WTC11 (cell line): ENCODE results near the gene NUP210. TPM values are rescaled to one million over a fixed set of nuclear protein-coding genes. Genes with fewer than 3 reads are reported as not detected.

Source experiments
- ATAC-seq: fragments of 200-7000 bp; cut with Tn5 transposase; 2 replicates; pipeline ENCODE4 v1.10.0; 2021; ENCODE audit warnings: mild to moderate bottlenecking, moderate library complexity
- CTCF ChIA-PET: fragments of 300-600 bp; sonication (Branson Sonifier 250); formaldehyde crosslinking; loops from one replicate; lab custom pipeline; 2021; ENCODE audit warnings: antibody characterized with exemption; lab: Charles Lee
- POLR2A ChIA-PET: fragments of 350-600 bp; sonication (Branson Sonifier 250); formaldehyde crosslinking; loops from one replicate; lab custom pipeline; 2021; ENCODE audit warnings: antibody characterized with exemption; lab: Charles Lee
- DNase-seq: peaks from one replicate; pipeline ENCODE4 v3.0.0; 2021; ENCODE audit warnings: low spot score
- H3K27ac Mint-ChIP-seq: 2 replicates; pipeline ENCODE4 v1.8.0; 2021; ENCODE audit warnings: mixed read lengths
- H3K27me3 Mint-ChIP-seq: 2 replicates; pipeline ENCODE4 v1.8.0; 2021; ENCODE audit warnings: low read depth, mild to moderate bottlenecking, moderate library complexity, mixed read lengths
- H3K36me3 Mint-ChIP-seq: 2 replicates; pipeline ENCODE4 v1.8.0; 2021; ENCODE audit warnings: mixed read lengths
- H3K4me1 Mint-ChIP-seq: 2 replicates; pipeline ENCODE4 v1.8.0; 2022; ENCODE audit warnings: mixed read lengths
- H3K4me3 Mint-ChIP-seq: 2 replicates; pipeline ENCODE4 v1.8.0; 2021; ENCODE audit warnings: mild to moderate bottlenecking, moderate library complexity, mixed read lengths
- H3K9me3 Mint-ChIP-seq: 2 replicates; pipeline ENCODE4 v1.8.0; 2021; ENCODE audit warnings: mixed read lengths
- ATF2 ChIP-seq: sonication (generic); formaldehyde crosslinking; IDR thresholded peaks from 2 replicates; pipeline ENCODE4 v1.8.1; 2022; ENCODE audit warnings: low read depth, missing genetic modification reagents, borderline replicate concordance
- CREB1 ChIP-seq: sonication (generic); formaldehyde crosslinking; IDR thresholded peaks from 2 replicates; pipeline ENCODE4 v1.8.0; 2023; ENCODE audit warnings: mild to moderate bottlenecking, missing genetic modification reagents
- E2F4 ChIP-seq: sonication (generic); formaldehyde crosslinking; IDR thresholded peaks from 2 replicates; pipeline ENCODE4 v1.8.1; 2022; ENCODE audit warnings: low read depth, mild to moderate bottlenecking, moderate library complexity, missing genetic modification reagents, borderline replicate concordance
- EMX1 ChIP-seq: fragments of 250-450 bp; sonication (Bioruptor Pico); IDR thresholded peaks from 2 replicates; pipeline ENCODE4 v1.8.0; 2021; ENCODE audit warnings: mild to moderate bottlenecking
- FOXP4 ChIP-seq: sonication (generic); formaldehyde crosslinking; IDR thresholded peaks from 2 replicates; pipeline ENCODE4 v1.8.0; 2022; ENCODE audit warnings: mild to moderate bottlenecking, missing genetic modification reagents
- GABPB1 ChIP-seq: sonication (generic); formaldehyde crosslinking; IDR thresholded peaks from 2 replicates; pipeline ENCODE4 v1.8.1; 2023; ENCODE audit warnings: mild to moderate bottlenecking, missing genetic modification reagents
- JUN ChIP-seq: sonication (generic); formaldehyde crosslinking; IDR thresholded peaks from 2 replicates; pipeline ENCODE4 v1.8.0; 2023; ENCODE audit warnings: mild to moderate bottlenecking, missing genetic modification reagents
- KAT7 ChIP-seq: sonication (generic); formaldehyde crosslinking; IDR thresholded peaks from 2 replicates; pipeline ENCODE4 v1.8.1; 2023; ENCODE audit warnings: missing genetic modification reagents, mild to moderate bottlenecking, borderline replicate concordance
- MAX ChIP-seq: sonication (generic); formaldehyde crosslinking; IDR thresholded peaks from 2 replicates; pipeline ENCODE4 v1.8.0; 2022; ENCODE audit warnings: mild to moderate bottlenecking, missing genetic modification reagents
- SOX15 ChIP-seq: fragments of 250-450 bp; sonication (Bioruptor Pico); IDR thresholded peaks from 2 replicates; pipeline ENCODE4 v1.9.0; 2021; ENCODE audit warnings: mild to moderate bottlenecking
- TEAD1 ChIP-seq: sonication (generic); formaldehyde crosslinking; IDR thresholded peaks from 2 replicates; pipeline ENCODE4 v1.8.0; 2022; ENCODE audit warnings: mild to moderate bottlenecking, missing genetic modification reagents
- ZNF121 ChIP-seq: sonication (generic); formaldehyde crosslinking; IDR thresholded peaks from 2 replicates; pipeline ENCODE4 v1.8.0; 2023; ENCODE audit warnings: missing genetic modification reagents
- ZNF232 ChIP-seq: sonication (generic); formaldehyde crosslinking; IDR thresholded peaks from 2 replicates; pipeline ENCODE4 v1.8.0; 2022; ENCODE audit warnings: mild to moderate bottlenecking, missing genetic modification reagents
- ZNF263 ChIP-seq: sonication (generic); formaldehyde crosslinking; IDR thresholded peaks from 2 replicates; pipeline ENCODE4 v1.8.1; 2022; ENCODE audit warnings: low read depth, mild to moderate bottlenecking, moderate library complexity, missing genetic modification reagents
- ZNF416 ChIP-seq: fragments of 250-450 bp; sonication (Bioruptor Pico); IDR thresholded peaks from 2 replicates; pipeline ENCODE4 v1.9.0; 2021; ENCODE audit warnings: mild to moderate bottlenecking, inconsistent platforms
- ZNF423 ChIP-seq: fragments of 250-450 bp; sonication (Bioruptor Pico); IDR thresholded peaks from 2 replicates; pipeline ENCODE4 v2.1.2; 2022; ENCODE audit warnings: mild to moderate bottlenecking, moderate library complexity
- total RNA-seq: library from RNA; stranded (reverse); gene quantifications from 3 replicates; pipeline ENCODE4 v1.2.3, GENCODE V29; 2021
- TF ChIP-seq, protein P1 (sequence below): fragments of 250-450 bp; sonication (Bioruptor Pico); IDR thresholded peaks from 2 replicates; pipeline ENCODE4 v1.9.0; 2021; ENCODE audit warnings: mild to moderate bottlenecking
- TF ChIP-seq, protein P2 (sequence below): sonication (generic); formaldehyde crosslinking; IDR thresholded peaks from 2 replicates; pipeline ENCODE4 v1.8.1; 2023; ENCODE audit warnings: mild to moderate bottlenecking, missing genetic modification reagents
- TF ChIP-seq, protein P3 (sequence below): sonication (generic); formaldehyde crosslinking; IDR thresholded peaks from 2 replicates; pipeline ENCODE4 v1.8.1; 2022; ENCODE audit warnings: mild to moderate bottlenecking, missing genetic modification reagents, moderate library complexity, borderline replicate concordance
- TF ChIP-seq, protein P4 (sequence below): fragments of 250-450 bp; sonication (Bioruptor Pico); IDR thresholded peaks from 2 replicates; pipeline ENCODE4 v1.9.0; 2021; ENCODE audit warnings: mild to moderate bottlenecking, borderline replicate concordance

Gene NUP210
- total RNA-seq, 1 experiment from 2014 or later: 59.2 TPM

GRCh38 chr3:13268120-13268519, 152.0 kb downstream of the NUP210 start:
- ATAC-seq: no peak
- POLR2A ChIA-PET: interaction anchor here (0.5 kb wide), 1 partner anchor 197 kb away, joined by 3 read pairs; no protein-coding TSS in a partner anchor
- Mint-ChIP-seq H3K4me3 (no peak overlapping the region), H3K9me3 (peaks cover 18% of the 10 kb centered on the region; the same call in 1 of the 2 replicates), H3K27ac (no peak overlapping the region), H3K27me3 (no peaks in the 10 kb centered on the region), H3K4me1 (peaks cover 2% of the 10 kb centered on the region; the same call in 1 of the 2 replicates), H3K36me3 (peaks cover 8% of the 10 kb centered on the region)
- TF ChIP-seq, protein P1, sequence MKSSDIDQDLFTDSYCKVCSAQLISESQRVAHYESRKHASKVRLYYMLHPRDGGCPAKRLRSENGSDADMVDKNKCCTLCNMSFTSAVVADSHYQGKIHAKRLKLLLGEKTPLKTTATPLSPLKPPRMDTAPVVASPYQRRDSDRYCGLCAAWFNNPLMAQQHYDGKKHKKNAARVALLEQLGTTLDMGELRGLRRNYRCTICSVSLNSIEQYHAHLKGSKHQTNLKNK (CRISPR knock-in tag): no peak
- CTCF ChIA-PET: interaction anchor here (0.8 kb wide), 1 partner anchor 30 kb away, joined by 4 read pairs; no protein-coding TSS in a partner anchor
- DNase-seq: no peak

GRCh38 chr3:13266651-13267362, 153.3 kb downstream of the NUP210 start:
- peaks cover 8% of the 10 kb centered on the region for H3K36me3 Mint-ChIP-seq
- no peaks in the 10 kb centered on the region for H3K27me3 Mint-ChIP-seq
- POLR2A ChIA-PET: interaction anchor here (0.6 kb wide), 3 partner anchors 16 to 263 kb away, joined by 3 to 4 read pairs (median 3); no protein-coding TSS in a partner anchor
- DNase-seq (no peak), ATAC-seq (no peak)
- H3K4me1 Mint-ChIP-seq: peaks cover 14% of the 10 kb centered on the region
- no peak overlapping the region for H3K4me3 Mint-ChIP-seq
- TF ChIP-seq KAT7 (CRISPR knock-in tag) (no peak), ZNF232 (CRISPR knock-in tag) (no peak), E2F4 (no peak), ZNF423 (CRISPR knock-in tag) (no peak), SOX15 (CRISPR knock-in tag) (no peak), ZNF416 (CRISPR knock-in tag) (no peak), TEAD1 (CRISPR knock-in tag) (no peak), ATF2 (no peak), EMX1 (no peak), MAX (no peak), GABPB1 (CRISPR knock-in tag) (no peak), ZNF263 (no peak), ZNF121 (CRISPR knock-in tag) (no peak), CREB1 (CRISPR knock-in tag) (no peak), FOXP4 (CRISPR knock-in tag) (no peak), JUN (no peak)
- TF ChIP-seq, protein P2, sequence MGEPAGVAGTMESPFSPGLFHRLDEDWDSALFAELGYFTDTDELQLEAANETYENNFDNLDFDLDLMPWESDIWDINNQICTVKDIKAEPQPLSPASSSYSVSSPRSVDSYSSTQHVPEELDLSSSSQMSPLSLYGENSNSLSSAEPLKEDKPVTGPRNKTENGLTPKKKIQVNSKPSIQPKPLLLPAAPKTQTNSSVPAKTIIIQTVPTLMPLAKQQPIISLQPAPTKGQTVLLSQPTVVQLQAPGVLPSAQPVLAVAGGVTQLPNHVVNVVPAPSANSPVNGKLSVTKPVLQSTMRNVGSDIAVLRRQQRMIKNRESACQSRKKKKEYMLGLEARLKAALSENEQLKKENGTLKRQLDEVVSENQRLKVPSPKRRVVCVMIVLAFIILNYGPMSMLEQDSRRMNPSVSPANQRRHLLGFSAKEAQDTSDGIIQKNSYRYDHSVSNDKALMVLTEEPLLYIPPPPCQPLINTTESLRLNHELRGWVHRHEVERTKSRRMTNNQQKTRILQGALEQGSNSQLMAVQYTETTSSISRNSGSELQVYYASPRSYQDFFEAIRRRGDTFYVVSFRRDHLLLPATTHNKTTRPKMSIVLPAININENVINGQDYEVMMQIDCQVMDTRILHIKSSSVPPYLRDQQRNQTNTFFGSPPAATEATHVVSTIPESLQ (CRISPR knock-in tag): no peak
- TF ChIP-seq, protein P3, sequence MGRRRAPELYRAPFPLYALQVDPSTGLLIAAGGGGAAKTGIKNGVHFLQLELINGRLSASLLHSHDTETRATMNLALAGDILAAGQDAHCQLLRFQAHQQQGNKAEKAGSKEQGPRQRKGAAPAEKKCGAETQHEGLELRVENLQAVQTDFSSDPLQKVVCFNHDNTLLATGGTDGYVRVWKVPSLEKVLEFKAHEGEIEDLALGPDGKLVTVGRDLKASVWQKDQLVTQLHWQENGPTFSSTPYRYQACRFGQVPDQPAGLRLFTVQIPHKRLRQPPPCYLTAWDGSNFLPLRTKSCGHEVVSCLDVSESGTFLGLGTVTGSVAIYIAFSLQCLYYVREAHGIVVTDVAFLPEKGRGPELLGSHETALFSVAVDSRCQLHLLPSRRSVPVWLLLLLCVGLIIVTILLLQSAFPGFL: no peak
- TF ChIP-seq, protein P4, sequence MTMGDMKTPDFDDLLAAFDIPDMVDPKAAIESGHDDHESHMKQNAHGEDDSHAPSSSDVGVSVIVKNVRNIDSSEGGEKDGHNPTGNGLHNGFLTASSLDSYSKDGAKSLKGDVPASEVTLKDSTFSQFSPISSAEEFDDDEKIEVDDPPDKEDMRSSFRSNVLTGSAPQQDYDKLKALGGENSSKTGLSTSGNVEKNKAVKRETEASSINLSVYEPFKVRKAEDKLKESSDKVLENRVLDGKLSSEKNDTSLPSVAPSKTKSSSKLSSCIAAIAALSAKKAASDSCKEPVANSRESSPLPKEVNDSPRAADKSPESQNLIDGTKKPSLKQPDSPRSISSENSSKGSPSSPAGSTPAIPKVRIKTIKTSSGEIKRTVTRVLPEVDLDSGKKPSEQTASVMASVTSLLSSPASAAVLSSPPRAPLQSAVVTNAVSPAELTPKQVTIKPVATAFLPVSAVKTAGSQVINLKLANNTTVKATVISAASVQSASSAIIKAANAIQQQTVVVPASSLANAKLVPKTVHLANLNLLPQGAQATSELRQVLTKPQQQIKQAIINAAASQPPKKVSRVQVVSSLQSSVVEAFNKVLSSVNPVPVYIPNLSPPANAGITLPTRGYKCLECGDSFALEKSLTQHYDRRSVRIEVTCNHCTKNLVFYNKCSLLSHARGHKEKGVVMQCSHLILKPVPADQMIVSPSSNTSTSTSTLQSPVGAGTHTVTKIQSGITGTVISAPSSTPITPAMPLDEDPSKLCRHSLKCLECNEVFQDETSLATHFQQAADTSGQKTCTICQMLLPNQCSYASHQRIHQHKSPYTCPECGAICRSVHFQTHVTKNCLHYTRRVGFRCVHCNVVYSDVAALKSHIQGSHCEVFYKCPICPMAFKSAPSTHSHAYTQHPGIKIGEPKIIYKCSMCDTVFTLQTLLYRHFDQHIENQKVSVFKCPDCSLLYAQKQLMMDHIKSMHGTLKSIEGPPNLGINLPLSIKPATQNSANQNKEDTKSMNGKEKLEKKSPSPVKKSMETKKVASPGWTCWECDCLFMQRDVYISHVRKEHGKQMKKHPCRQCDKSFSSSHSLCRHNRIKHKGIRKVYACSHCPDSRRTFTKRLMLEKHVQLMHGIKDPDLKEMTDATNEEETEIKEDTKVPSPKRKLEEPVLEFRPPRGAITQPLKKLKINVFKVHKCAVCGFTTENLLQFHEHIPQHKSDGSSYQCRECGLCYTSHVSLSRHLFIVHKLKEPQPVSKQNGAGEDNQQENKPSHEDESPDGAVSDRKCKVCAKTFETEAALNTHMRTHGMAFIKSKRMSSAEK (CRISPR knock-in tag): no peak
- TF ChIP-seq, all 79 proteins: peak for 0
- CTCF ChIA-PET: interaction anchor here (1.1 kb wide), 1 partner anchor 197 kb away, joined by 3 read pairs; no protein-coding TSS in a partner anchor
- H3K9me3 Mint-ChIP-seq: peaks cover 18% of the 10 kb centered on the region; the same call in 1 of the 2 replicates
- H3K27ac Mint-ChIP-seq: no peak overlapping the region; the same call in 1 of the 2 replicates
